ENCODE results near the gene GMDS.

Gene GMDS

DNA sequence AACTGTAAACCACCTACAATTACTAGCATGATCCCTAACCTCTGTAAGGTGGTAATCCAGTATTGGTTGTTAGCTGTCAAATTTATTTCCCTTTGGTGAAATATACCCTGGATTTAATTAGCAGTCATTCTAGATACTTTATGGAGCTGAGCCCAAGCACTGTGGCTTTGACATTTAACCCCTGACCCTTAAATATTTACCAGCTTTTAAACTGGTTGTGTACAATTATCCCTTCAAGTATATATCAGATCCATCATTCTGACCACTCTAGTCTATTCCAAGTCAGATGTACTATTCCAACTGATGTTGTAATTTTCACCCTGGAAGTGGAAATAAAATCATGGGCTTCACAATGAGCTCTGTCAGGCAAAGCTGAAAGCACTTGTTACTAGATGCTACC, 406.0 kb downstream of the GMDS start:
- Histone ChIP-seq H3K4me3 (ENCODE audit: low read length in 2 of 2) (no peak overlapping the region), H3K9me3 (ENCODE audit: control insufficient read depth in 2 of 2, low read length in 2 of 2) (no peaks in the 10 kb centered on the region), H3K4me1 (ENCODE audit: control insufficient read depth, insufficient read depth, low read length) (no peaks in the 10 kb centered on the region), H3K27ac (ENCODE audit: low read length) (no peak overlapping the region), H3K9ac (ENCODE audit: low read length in 2 of 2) (no peak overlapping the region), H3K36me3 (ENCODE audit: control insufficient read depth in 2 of 2, insufficient read depth in 2 of 2, low read length in 2 of 2) (no peaks in the 10 kb centered on the region), H3K27me3 (ENCODE audit: control insufficient read depth in 1 of 2, insufficient read depth in 2 of 2, low read length in 2 of 2) (no peaks in the 10 kb centered on the region)

DNA sequence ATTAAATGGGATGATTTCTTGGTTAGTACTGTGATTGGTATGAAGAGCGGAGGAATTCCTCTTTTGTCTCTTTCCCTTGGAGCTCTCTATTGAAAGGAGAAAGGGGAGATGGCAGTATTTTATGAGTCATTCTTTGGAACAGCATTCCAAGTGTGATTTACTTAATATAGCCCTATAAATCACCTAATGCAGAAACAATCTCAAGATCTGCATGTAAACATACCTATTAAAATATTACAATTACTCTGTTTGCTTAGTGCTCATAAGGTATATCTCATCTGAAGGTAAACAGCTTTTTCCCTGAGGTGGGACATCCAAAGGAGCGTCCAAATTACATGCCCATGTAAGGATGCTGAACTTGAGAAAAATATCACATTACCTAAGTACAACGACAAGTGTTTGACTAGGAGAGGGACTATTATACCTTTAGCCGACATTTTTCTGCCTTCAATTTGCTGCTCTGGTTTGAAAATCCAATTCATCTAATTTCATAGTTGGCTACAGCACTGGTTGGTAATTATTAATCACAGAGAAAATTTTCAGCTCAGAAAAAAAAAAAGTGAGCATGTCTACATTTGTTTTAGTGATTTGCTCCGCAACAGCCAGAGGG, 406.7 kb downstream of the GMDS start:
- Histone ChIP-seq H3K4me3 (ENCODE audit: low read length in 2 of 2) (no peak overlapping the region), H3K27me3 (ENCODE audit: control insufficient read depth in 1 of 2, insufficient read depth in 2 of 2, low read length in 2 of 2) (no peaks in the 10 kb centered on the region), H3K4me1 (ENCODE audit: control insufficient read depth, insufficient read depth, low read length) (no peaks in the 10 kb centered on the region), H3K9ac (ENCODE audit: low read length in 2 of 2) (no peak overlapping the region), H3K9me3 (ENCODE audit: control insufficient read depth in 2 of 2, low read length in 2 of 2) (no peaks in the 10 kb centered on the region), H3K27ac (ENCODE audit: low read length) (no peak overlapping the region), H3K36me3 (ENCODE audit: control insufficient read depth in 2 of 2, insufficient read depth in 2 of 2, low read length in 2 of 2) (no peaks in the 10 kb centered on the region)

DNA sequence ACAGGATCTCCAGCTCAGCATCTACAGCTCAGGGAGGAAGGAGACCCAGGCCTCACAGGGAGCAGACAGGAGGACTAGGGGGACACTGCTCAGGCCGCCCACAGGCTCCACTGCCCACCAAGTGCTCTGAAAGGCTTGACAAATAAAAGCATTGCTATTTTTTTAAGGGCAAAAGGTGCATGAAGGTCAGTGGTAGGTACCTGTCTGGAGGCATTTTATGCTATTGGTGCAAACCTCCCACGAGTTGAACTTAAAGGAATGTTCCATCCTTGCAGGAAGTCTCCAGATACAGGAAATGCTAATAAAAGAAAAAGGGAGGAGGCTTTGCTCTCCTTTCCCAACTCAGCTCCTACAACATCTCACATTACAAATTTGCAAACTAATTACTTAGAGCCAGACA, 407.6 kb downstream of the GMDS start:
- Histone ChIP-seq H3K27me3 (ENCODE audit: control insufficient read depth in 1 of 2, insufficient read depth in 2 of 2, low read length in 2 of 2) (no peaks in the 10 kb centered on the region), H3K9ac (ENCODE audit: low read length in 2 of 2) (no peak overlapping the region), H3K4me1 (ENCODE audit: control insufficient read depth, insufficient read depth, low read length) (no peaks in the 10 kb centered on the region), H3K27ac (ENCODE audit: low read length) (no peak overlapping the region), H3K4me3 (ENCODE audit: low read length in 2 of 2) (no peak overlapping the region), H3K9me3 (ENCODE audit: control insufficient read depth in 2 of 2, low read length in 2 of 2) (no peaks in the 10 kb centered on the region), H3K36me3 (ENCODE audit: control insufficient read depth in 2 of 2, insufficient read depth in 2 of 2, low read length in 2 of 2) (no peaks in the 10 kb centered on the region)

DNA sequence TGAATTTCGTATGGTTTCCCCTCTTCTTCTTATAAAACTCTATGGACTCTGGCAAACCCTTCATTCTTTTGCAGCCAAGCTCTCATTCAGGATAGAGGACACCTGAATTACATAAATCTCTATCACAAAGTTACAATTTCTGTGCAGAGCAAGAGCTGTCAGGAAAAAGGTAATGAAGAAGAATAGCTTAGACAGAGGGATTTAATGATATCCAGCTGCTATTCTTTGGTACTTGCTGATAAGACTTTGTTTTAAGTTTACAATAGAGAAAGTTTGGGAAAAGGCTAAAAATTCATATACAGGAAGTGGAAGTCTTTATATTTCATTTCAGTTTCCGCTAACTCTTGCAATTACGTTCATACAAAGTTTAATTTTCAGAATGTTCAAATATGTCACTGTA, 408.7 kb downstream of the GMDS start:
- H3K36me3 ChIP-seq (ENCODE audit: control insufficient read depth in 2 of 2, insufficient read depth in 2 of 2, low read length in 2 of 2) = no peaks in the 10 kb centered on the region
- no peaks in the 10 kb centered on the region for H3K9me3 ChIP-seq (ENCODE audit: control insufficient read depth in 2 of 2, low read length in 2 of 2)
- no peak overlapping the region for H3K27ac ChIP-seq (ENCODE audit: low read length)
- H3K9ac ChIP-seq (ENCODE audit: low read length in 2 of 2) = no peak overlapping the region
- no peaks in the 10 kb centered on the region for H3K4me1 ChIP-seq (ENCODE audit: control insufficient read depth, insufficient read depth, low read length)
- H3K27me3 ChIP-seq (ENCODE audit: control insufficient read depth in 1 of 2, insufficient read depth in 2 of 2, low read length in 2 of 2) = no peaks in the 10 kb centered on the region
- H3K4me3 ChIP-seq (ENCODE audit: low read length in 2 of 2) = no peak overlapping the region

DNA sequence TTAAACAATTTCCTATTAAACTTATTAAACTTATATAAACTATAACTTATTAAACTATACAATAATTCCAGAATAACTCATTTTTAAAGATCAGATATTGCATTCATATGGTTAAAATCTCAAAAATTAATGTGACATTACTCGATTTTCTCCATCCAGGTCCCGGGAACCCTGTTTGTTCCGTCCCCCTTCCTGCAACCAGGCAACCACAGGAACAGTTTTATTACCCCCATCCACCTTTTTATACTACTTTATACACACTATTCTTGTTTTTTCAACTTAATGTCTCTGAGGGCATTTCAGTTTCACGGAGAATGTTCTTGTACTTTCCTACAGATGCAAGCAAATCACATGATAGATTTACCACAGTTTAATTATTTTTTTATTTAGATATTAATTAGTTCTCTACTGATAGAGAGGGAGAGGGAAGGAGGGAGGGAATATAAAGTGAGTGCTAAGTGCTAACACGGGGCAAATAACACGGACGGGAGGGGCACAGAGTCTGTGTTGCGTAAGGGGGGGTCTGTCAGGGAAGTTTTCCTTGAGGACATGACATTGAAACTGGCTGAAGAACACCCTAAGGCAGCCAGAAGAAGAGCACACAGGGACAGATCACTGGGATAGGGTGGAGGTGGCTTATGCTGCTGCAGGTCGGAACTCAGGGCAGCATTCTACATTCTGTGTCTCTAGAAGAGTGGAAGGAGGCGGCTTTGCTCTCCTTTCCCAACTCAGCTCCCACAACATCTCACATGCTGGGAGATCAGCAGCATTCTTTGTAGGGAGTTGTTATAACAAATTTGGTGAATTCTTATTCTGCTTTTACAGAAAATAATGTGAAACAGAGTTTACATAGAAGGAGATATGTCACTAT, 410.5 kb downstream of the GMDS start:
- no peak overlapping the region for H3K27ac ChIP-seq (ENCODE audit: low read length)
- H3K9ac ChIP-seq (ENCODE audit: low read length in 2 of 2) = no peak overlapping the region
- no peak overlapping the region for H3K4me3 ChIP-seq (ENCODE audit: low read length in 2 of 2)
- H3K27me3 ChIP-seq (ENCODE audit: control insufficient read depth in 1 of 2, insufficient read depth in 2 of 2, low read length in 2 of 2) = no peaks in the 10 kb centered on the region
- H3K36me3 ChIP-seq (ENCODE audit: control insufficient read depth in 2 of 2, insufficient read depth in 2 of 2, low read length in 2 of 2) = no peaks in the 10 kb centered on the region
- no peaks in the 10 kb centered on the region for H3K9me3 ChIP-seq (ENCODE audit: control insufficient read depth in 2 of 2, low read length in 2 of 2)
- H3K4me1 ChIP-seq (ENCODE audit: control insufficient read depth, insufficient read depth, low read length) = no peaks in the 10 kb centered on the region

- Histone ChIP-seq H3K4me3 (ENCODE audit: low read length in 2 of 2) (no peak overlapping the region), H3K27me3 (ENCODE audit: control insufficient read depth in 1 of 2, insufficient read depth in 2 of 2, low read length in 2 of 2) (no peaks in the 10 kb centered on the region), H3K9ac (ENCODE audit: low read length in 2 of 2) (no peak overlapping the region), H3K9me3 (ENCODE audit: control insufficient read depth in 2 of 2, low read length in 2 of 2) (no peaks in the 10 kb centered on the region), H3K27ac (ENCODE audit: low read length) (no peak overlapping the region), H3K4me1 (ENCODE audit: control insufficient read depth, insufficient read depth, low read length) (no peaks in the 10 kb centered on the region), H3K36me3 (ENCODE audit: control insufficient read depth in 2 of 2, insufficient read depth in 2 of 2, low read length in 2 of 2) (no peaks in the 10 kb centered on the region)
Measured at GRCh38 chr6:1834207-1834606, 411.2 kb downstream of the GMDS start.

DNA sequence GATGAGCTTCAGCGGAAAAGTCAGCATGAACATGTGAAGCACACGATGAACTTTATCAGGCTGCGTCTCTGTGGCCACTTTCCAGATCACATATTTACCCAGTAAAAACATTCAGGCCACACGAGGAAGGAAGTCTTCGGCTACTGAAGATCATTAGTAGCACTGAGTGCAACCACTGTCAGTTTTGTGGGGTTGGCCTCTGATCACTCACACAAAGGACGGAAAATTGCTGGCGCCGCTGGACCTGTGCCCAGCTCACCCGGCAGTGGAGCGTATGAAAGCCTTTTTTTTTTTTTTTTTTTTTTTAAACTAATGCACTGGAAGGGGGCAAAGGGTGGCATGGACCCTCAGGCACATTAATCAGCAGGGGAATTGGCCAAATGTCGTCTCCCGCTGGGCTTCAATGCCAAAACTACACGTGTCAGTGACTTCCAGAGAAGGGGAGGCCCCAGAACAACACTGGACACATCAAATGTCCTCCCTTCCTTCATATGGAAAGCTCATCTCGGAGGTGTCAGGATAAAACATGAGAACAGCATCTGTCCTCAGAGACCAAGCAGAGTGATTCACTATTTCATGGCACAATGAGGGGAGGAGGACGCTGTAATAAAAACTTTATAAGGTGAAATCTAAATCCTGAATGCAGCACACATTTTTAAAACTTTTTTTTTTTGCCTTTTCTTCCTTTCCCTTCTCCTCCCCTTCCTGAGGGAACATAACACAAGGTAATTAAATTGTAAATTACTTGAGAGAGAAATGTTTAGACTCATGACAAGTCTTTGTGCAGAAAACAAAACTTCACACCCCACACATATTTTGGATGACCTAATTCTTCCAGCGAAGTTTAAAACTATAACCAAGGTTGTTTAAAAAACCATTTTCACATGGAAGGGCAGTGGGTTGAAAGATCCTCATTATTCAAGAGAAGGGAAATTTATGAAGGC, 412.3 kb downstream of the GMDS start:
- Histone ChIP-seq H3K4me1 (ENCODE audit: control insufficient read depth, insufficient read depth, low read length) (no peaks in the 10 kb centered on the region), H3K36me3 (ENCODE audit: control insufficient read depth in 2 of 2, insufficient read depth in 2 of 2, low read length in 2 of 2) (no peaks in the 10 kb centered on the region), H3K9me3 (ENCODE audit: control insufficient read depth in 2 of 2, low read length in 2 of 2) (peaks cover 0 to 5% of the 10 kb centered on the region in 2 donors), H3K9ac (ENCODE audit: low read length in 2 of 2) (no peak overlapping the region), H3K27me3 (ENCODE audit: control insufficient read depth in 1 of 2, insufficient read depth in 2 of 2, low read length in 2 of 2) (no peaks in the 10 kb centered on the region), H3K4me3 (ENCODE audit: low read length in 2 of 2) (peak overlapping the region; percentile 24 to 44), H3K27ac (ENCODE audit: low read length) (no peak overlapping the region)

DNA sequence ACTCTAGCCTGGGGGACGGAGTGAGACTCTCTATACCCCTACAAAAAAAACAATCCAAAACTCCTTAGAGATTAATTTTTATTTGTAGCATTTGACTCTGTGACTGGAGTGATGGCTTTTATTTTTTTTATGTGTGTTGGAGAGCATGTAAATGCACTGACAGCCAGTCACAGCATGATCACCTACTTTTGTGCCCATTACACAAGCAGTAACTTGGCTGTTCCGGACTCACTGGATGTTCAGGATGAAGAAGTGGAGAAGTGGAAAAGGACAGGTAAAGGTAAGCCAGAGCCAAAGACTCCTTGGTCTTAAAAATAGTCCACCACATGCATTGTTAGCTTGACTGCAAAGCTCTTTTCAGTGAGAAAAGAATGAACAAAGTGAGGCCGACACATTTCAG, 413.0 kb downstream of the GMDS start:
- H3K4me3 ChIP-seq (ENCODE audit: low read length in 2 of 2) = no peak overlapping the region
- no peaks in the 10 kb centered on the region for H3K27me3 ChIP-seq (ENCODE audit: control insufficient read depth in 1 of 2, insufficient read depth in 2 of 2, low read length in 2 of 2)
- H3K9me3 ChIP-seq (ENCODE audit: control insufficient read depth in 2 of 2, low read length in 2 of 2) = peaks cover 0 to 9% of the 10 kb centered on the region in 2 donors
- H3K4me1 ChIP-seq (ENCODE audit: control insufficient read depth, insufficient read depth, low read length) = no peaks in the 10 kb centered on the region
- no peak overlapping the region for H3K9ac ChIP-seq (ENCODE audit: low read length in 2 of 2)
- H3K27ac ChIP-seq (ENCODE audit: low read length) = no peak overlapping the region
- no peaks in the 10 kb centered on the region for H3K36me3 ChIP-seq (ENCODE audit: control insufficient read depth in 2 of 2, insufficient read depth in 2 of 2, low read length in 2 of 2)

DNA sequence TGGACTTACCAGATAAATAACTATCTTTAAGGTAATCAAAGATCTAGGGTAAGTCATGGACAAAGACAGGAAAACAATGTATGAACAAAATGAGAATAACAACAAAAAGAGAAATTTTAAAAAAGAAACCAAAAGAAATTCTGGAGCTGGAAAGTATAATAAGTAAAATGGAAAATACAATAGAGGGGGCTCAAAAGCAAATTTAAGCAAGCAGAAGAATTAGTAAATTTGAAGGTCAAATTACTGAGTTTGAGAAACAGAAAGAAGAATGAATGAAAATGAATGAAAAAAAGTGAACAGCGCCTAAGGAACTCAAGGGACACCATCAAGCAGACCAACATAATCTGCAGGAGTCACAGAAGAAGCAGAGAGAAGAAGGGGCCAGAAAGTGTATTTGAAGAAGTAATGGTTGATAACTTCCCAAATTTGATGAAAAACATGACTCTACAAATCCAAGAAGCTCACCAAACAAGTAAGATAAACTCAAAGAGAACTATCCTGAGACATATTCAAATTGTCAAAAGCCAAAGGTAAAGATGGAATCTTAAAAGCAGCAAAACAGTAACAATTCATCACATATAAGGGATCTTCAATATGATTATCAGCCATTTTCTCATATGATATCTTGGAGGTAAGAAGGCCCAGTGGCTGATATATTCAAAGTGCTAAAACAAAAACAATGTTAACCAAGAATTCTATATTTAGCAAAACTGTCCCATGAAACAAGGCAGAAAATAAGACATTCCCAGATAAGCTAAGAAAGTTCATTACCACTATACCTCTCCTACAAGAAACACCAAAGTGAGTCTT, 417.2 kb downstream of the GMDS start:
- no peaks in the 10 kb centered on the region for H3K36me3 ChIP-seq (ENCODE audit: control insufficient read depth in 2 of 2, insufficient read depth in 2 of 2, low read length in 2 of 2)
- no peak overlapping the region for H3K4me3 ChIP-seq (ENCODE audit: low read length in 2 of 2)
- H3K27me3 ChIP-seq (ENCODE audit: control insufficient read depth in 1 of 2, insufficient read depth in 2 of 2, low read length in 2 of 2) = no peaks in the 10 kb centered on the region
- peaks cover 0 to 9% of the 10 kb centered on the region in 2 donors for H3K9me3 ChIP-seq (ENCODE audit: control insufficient read depth in 2 of 2, low read length in 2 of 2)
- no peaks in the 10 kb centered on the region for H3K4me1 ChIP-seq (ENCODE audit: control insufficient read depth, insufficient read depth, low read length)
- H3K27ac ChIP-seq (ENCODE audit: low read length) = no peak overlapping the region
- no peak overlapping the region for H3K9ac ChIP-seq (ENCODE audit: low read length in 2 of 2)

DNA sequence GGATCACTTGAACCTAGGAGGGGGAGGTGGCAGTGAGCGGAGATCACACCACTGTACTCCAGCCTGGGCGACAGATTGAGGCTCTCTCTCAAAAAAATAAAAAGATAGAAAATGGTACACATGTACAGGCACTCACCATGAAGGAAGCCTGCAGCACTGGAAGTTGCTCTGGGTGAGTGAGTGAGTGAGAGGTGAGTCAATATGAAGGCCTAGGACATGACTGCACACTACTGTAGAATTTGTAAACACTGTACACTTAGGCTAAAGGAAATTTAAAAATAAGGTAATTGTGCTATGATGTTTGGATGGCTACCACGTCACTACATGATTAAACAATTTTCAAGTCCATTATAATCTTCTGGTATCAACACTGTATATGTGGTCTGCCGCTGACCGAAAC, 419.5 kb downstream of the GMDS start:
- H3K9ac ChIP-seq (ENCODE audit: low read length in 2 of 2) = no peak overlapping the region
- no peaks in the 10 kb centered on the region for H3K4me1 ChIP-seq (ENCODE audit: control insufficient read depth, insufficient read depth, low read length)
- no peak overlapping the region for H3K27ac ChIP-seq (ENCODE audit: low read length)
- no peaks in the 10 kb centered on the region for H3K36me3 ChIP-seq (ENCODE audit: control insufficient read depth in 2 of 2, insufficient read depth in 2 of 2, low read length in 2 of 2)
- no peaks in the 10 kb centered on the region for H3K27me3 ChIP-seq (ENCODE audit: control insufficient read depth in 1 of 2, insufficient read depth in 2 of 2, low read length in 2 of 2)
- peaks cover 0 to 9% of the 10 kb centered on the region in 2 donors for H3K9me3 ChIP-seq (ENCODE audit: control insufficient read depth in 2 of 2, low read length in 2 of 2)
- no peak overlapping the region for H3K4me3 ChIP-seq (ENCODE audit: low read length in 2 of 2)
